Right atrium auricular region (tissue), 2 donors: ENCODE data around the gene TSPAN18. TPM values are rescaled to one million over a fixed set of nuclear protein-coding genes. Genes with fewer than 3 reads are reported as not detected.

Source experiments
- DNase-seq: peaks from one replicate; pipeline ENCODE4 v3.0.0-alpha.2; 2019; ENCODE audit warnings: low spot score
- H3K27ac ChIP-seq, 2 donors: fragments of 200-600 bp; sonication (generic); 1 replicate in 1 of 2; 2 replicates in 1 of 2; pipeline ENCODE4 v1.5.1; 2016 to 2019
- H3K27me3 ChIP-seq, 2 donors: fragments of 200-600 bp; sonication (generic); one replicate each; pipeline versions ENCODE4 v1.5.1 to v1.6.0; 2017 to 2019
- H3K36me3 ChIP-seq: fragments of 200-600 bp; sonication (generic); one replicate; pipeline ENCODE4 v1.5.1; 2016
- H3K4me1 ChIP-seq, 2 donors: fragments of 200-600 bp; sonication (generic); one replicate each; pipeline versions ENCODE4 v1.5.1 to v1.6.0; 2017 to 2019
- H3K4me3 ChIP-seq, 2 donors: fragments of 200-600 bp; sonication (generic); 1 replicate in 1 of 2; 2 replicates in 1 of 2; pipeline ENCODE4 v1.5.1; 2017 to 2019; ENCODE audit warnings: mild to moderate bottlenecking in 1 of 2, moderate library complexity in 1 of 2
- H3K9me3 ChIP-seq, 2 donors: fragments of 200-600 bp; sonication (generic); one replicate each; pipeline ENCODE4 v1.5.1; 2019
- CTCF ChIP-seq, 2 donors: fragments of 200-600 bp; sonication (generic); IDR thresholded peaks; one replicate each; pipeline ENCODE4 v1.5.1; 2019; ENCODE audit warnings: antibody characterized with exemption in 2 of 2
- total RNA-seq, 2 donors: library from RNA; depleted of rRNA; stranded (reverse); fragments of >200 nt; gene quantifications; one replicate each; pipeline ENCODE4 v1.1.0, GENCODE V29; 2016

Gene TSPAN18
- total RNA-seq, 2 donors from 2014 or later = 76.3 to 79.3 TPM

- no peak for DNase-seq
- no peaks in the 10 kb centered on the region for H3K27me3 ChIP-seq
- no peak overlapping the region for H3K27ac ChIP-seq
- H3K36me3 ChIP-seq = no peaks in the 10 kb centered on the region
- no peaks in the 10 kb centered on the region for H3K4me1 ChIP-seq
- H3K9me3 ChIP-seq = no peaks in the 10 kb centered on the region
- TF ChIP-seq CTCF (IDR thresholded peaks at IDR 0.05) = no peak
- no peak overlapping the region for H3K4me3 ChIP-seq
Measured at GRCh38 chr11:44711787-44712608, 14.8 kb upstream of the TSPAN18 start.

- no peak for TF ChIP-seq CTCF (IDR thresholded peaks at IDR 0.05)
- no peak for DNase-seq
- Histone ChIP-seq H3K27ac (no peak overlapping the region), H3K4me1 (no peaks in the 10 kb centered on the region), H3K9me3 (no peaks in the 10 kb centered on the region), H3K27me3 (no peaks in the 10 kb centered on the region), H3K36me3 (no peaks in the 10 kb centered on the region), H3K4me3 (no peak overlapping the region)
Measured at GRCh38 chr11:44713022-44713421, 13.7 kb upstream of the TSPAN18 start.

GRCh38 chr11:44716256-44716655, 10.5 kb upstream of the TSPAN18 start:
- no peaks in the 10 kb centered on the region for H3K9me3 ChIP-seq
- no peak for TF ChIP-seq CTCF (IDR thresholded peaks at IDR 0.05)
- no peaks in the 10 kb centered on the region for H3K27me3 ChIP-seq
- no peak for DNase-seq
- H3K4me1 ChIP-seq = no peaks in the 10 kb centered on the region
- no peaks in the 10 kb centered on the region for H3K36me3 ChIP-seq
- H3K27ac ChIP-seq = no peak overlapping the region
- H3K4me3 ChIP-seq = no peak overlapping the region

GRCh38 chr11:44718057-44718456, 8.7 kb upstream of the TSPAN18 start:
- no peak overlapping the region for H3K4me3 ChIP-seq
- no peaks in the 10 kb centered on the region for H3K27me3 ChIP-seq
- no peak for TF ChIP-seq CTCF (IDR thresholded peaks at IDR 0.05)
- no peaks in the 10 kb centered on the region for H3K36me3 ChIP-seq
- H3K9me3 ChIP-seq = no peaks in the 10 kb centered on the region
- H3K4me1 ChIP-seq = no peaks in the 10 kb centered on the region
- no peak for DNase-seq
- H3K27ac ChIP-seq = no peak overlapping the region

GRCh38 chr11:44718612-44719390, 8.0 kb upstream of the TSPAN18 start:
- no peaks in the 10 kb centered on the region for H3K9me3 ChIP-seq

More at GRCh38 chr11:44718612-44719390, 8.0 kb upstream of the TSPAN18 start:
- Histone ChIP-seq H3K36me3 (no peaks in the 10 kb centered on the region), H3K27ac (no peak overlapping the region), H3K4me1 (no peaks in the 10 kb centered on the region), H3K4me3 (no peak overlapping the region), H3K27me3 (no peaks in the 10 kb centered on the region)
- TF ChIP-seq CTCF (IDR thresholded peaks at IDR 0.05) = no peak
- DNase-seq = no peak
